Activated CD8-positive, alpha-beta memory T cell treated with anti-CD3 and anti-CD28 coated beads, Interleukin-2, amount 10 ng/mL, durations not matched to agents 7 days and 5 days (primary cell): ENCODE results near the gene DNAAF1. TPM values are rescaled to one million over a fixed set of nuclear protein-coding genes. Genes with fewer than 3 reads are reported as not detected.

ENCODE experiments used
- ATAC-seq: fragments of 150-1000 bp; cut with Tn5 transposase; one replicate; pipeline ENCODE4 v1.10.0; 2021; ENCODE audit warnings: moderate library complexity
- CTCF ChIA-PET: fragments of 350-600 bp; sonication (Branson Sonifier 250); formaldehyde crosslinking; loops from one replicate; lab custom pipeline; 2021; ENCODE audit warnings: antibody characterized with exemption; lab: Charles Lee
- DNase-seq: peaks from one replicate; pipeline ENCODE4 v3.0.0-alpha.2; 2020
- H3K27ac Mint-ChIP-seq: one replicate; pipeline ENCODE4 v1.8.0; 2021; ENCODE audit warnings: mild to moderate bottlenecking, mixed read lengths
- H3K27me3 Mint-ChIP-seq: one replicate; pipeline ENCODE4 v1.8.0; 2021; ENCODE audit warnings: mixed read lengths
- H3K36me3 Mint-ChIP-seq: one replicate; pipeline ENCODE4 v1.8.0; 2021; ENCODE audit warnings: mild to moderate bottlenecking, mixed read lengths
- H3K4me1 Mint-ChIP-seq: one replicate; pipeline ENCODE4 v1.8.0; 2021; ENCODE audit warnings: mixed read lengths
- H3K4me3 Mint-ChIP-seq: one replicate; pipeline ENCODE4 v1.8.0; 2021; ENCODE audit warnings: mild to moderate bottlenecking, moderate library complexity, mixed read lengths
- H3K9me3 Mint-ChIP-seq: one replicate; pipeline ENCODE4 v1.8.0; 2022; ENCODE audit warnings: low read depth, mixed read lengths
- total RNA-seq, 2 experiments: library from RNA; stranded (reverse); gene quantifications; one replicate each; pipeline ENCODE4 v1.2.3, GENCODE V29; 2021

The DNAAF1 gene
- total RNA-seq, 2 experiments from 2014 or later, result not detected

- ATAC-seq (peak; percentile 80), DNase-seq (peak; percentile 56)
- Mint-ChIP-seq H3K4me3 (no peak overlapping the region), H3K9me3 (no peaks in the 10 kb centered on the region), H3K27me3 (no peaks in the 10 kb centered on the region), H3K27ac (no peak overlapping the region), H3K36me3 (no peaks in the 10 kb centered on the region), H3K4me1 (peaks cover 2% of the 10 kb centered on the region)
- CTCF ChIA-PET, result interaction anchor here (0.8 to 4.4 kb wide), 13 partner anchors 9 to 219 kb away, joined by 3 to 17 read pairs (median 4); partner anchors contain the start of genes MBTPS1 and TAF1C
Measured at GRCh38 chr16:84175350-84176081, 30.4 kb downstream of the DNAAF1 start.

- ATAC-seq, result no peak
- CTCF ChIA-PET, result interaction anchor here (0.6 to 4.4 kb wide), 12 partner anchors 10 to 220 kb away, joined by 3 to 17 read pairs (median 6); partner anchors contain the start of gene TAF1C
- no peak for DNase-seq
- Mint-ChIP-seq H3K27ac (no peak overlapping the region), H3K9me3 (no peaks in the 10 kb centered on the region), H3K27me3 (no peaks in the 10 kb centered on the region), H3K4me1 (peaks cover 2% of the 10 kb centered on the region), H3K4me3 (no peak overlapping the region), H3K36me3 (peaks cover 3% of the 10 kb centered on the region)
Measured at GRCh38 chr16:84176192-84177053, 31.3 kb downstream of the DNAAF1 start.

GRCh38 chr16:84177741-84178073 is 32.6 kb downstream of the DNAAF1 start:
- CTCF ChIA-PET, result interaction anchor here (0.6 to 2.5 kb wide), 4 partner anchors 9 to 221 kb away, joined by 3 to 8 read pairs (median 4); partner anchors contain the start of gene TAF1C
- H3K4me3 Mint-ChIP-seq, result no peak overlapping the region
- no peaks in the 10 kb centered on the region for H3K9me3 Mint-ChIP-seq
- H3K27me3 Mint-ChIP-seq, result no peaks in the 10 kb centered on the region
- peaks cover 11% of the 10 kb centered on the region for H3K36me3 Mint-ChIP-seq
- H3K27ac Mint-ChIP-seq, result no peak overlapping the region
- no peak for ATAC-seq
- peaks cover 2% of the 10 kb centered on the region for H3K4me1 Mint-ChIP-seq
- no peak for DNase-seq

GRCh38 chr16:84178146-84178765 is 33.1 kb downstream of the DNAAF1 start:
- Mint-ChIP-seq H3K27me3 (no peaks in the 10 kb centered on the region), H3K36me3 (peaks cover 14% of the 10 kb centered on the region), H3K9me3 (no peaks in the 10 kb centered on the region), H3K4me1 (peaks cover 2% of the 10 kb centered on the region), H3K27ac (no peak overlapping the region), H3K4me3 (no peak overlapping the region)
- CTCF ChIA-PET, result interaction anchor here (0.6 to 2.5 kb wide), 3 partner anchors 8 to 94 kb away, joined by 3 to 8 read pairs (median 4); partner anchors contain the start of gene TAF1C
- no peak for ATAC-seq
- DNase-seq, result no peak

- Mint-ChIP-seq H3K27me3 (no peaks in the 10 kb centered on the region), H3K4me3 (no peak overlapping the region), H3K36me3 (peaks cover 14% of the 10 kb centered on the region), H3K4me1 (peaks cover 2% of the 10 kb centered on the region), H3K27ac (no peak overlapping the region), H3K9me3 (no peaks in the 10 kb centered on the region)
- CTCF ChIA-PET, result interaction anchor here (1.1 to 2.5 kb wide), 2 partner anchors 7 to 94 kb away, joined by 3 to 8 read pairs; partner anchors contain the start of gene TAF1C
- no peak for DNase-seq
- ATAC-seq, result no peak
Measured at GRCh38 chr16:84178892-84179611, 33.9 kb downstream of the DNAAF1 start.

- H3K4me3 Mint-ChIP-seq, result no peak overlapping the region
- H3K36me3 Mint-ChIP-seq, result peaks cover 14% of the 10 kb centered on the region
- H3K27me3 Mint-ChIP-seq, result no peaks in the 10 kb centered on the region
- CTCF ChIA-PET, result interaction anchor here (0.8 kb wide), 1 partner anchor 223 kb away, joined by 3 read pairs; no protein-coding TSS in a partner anchor
- no peak for ATAC-seq
- DNase-seq, result no peak
- no peak overlapping the region for H3K27ac Mint-ChIP-seq
- peaks cover 6% of the 10 kb centered on the region for H3K4me1 Mint-ChIP-seq
- H3K9me3 Mint-ChIP-seq, result no peaks in the 10 kb centered on the region
Measured at GRCh38 chr16:84179612-84180320, 34.7 kb downstream of the DNAAF1 start.

- H3K4me3 Mint-ChIP-seq, result no peak overlapping the region
- peaks cover 16% of the 10 kb centered on the region for H3K36me3 Mint-ChIP-seq
- H3K27ac Mint-ChIP-seq, result no peak overlapping the region
- H3K27me3 Mint-ChIP-seq, result no peaks in the 10 kb centered on the region
- ATAC-seq, result no peak
- CTCF ChIA-PET, result interaction anchor here (0.8 kb wide), 1 partner anchor 224 kb away, joined by 3 read pairs; no protein-coding TSS in a partner anchor
- H3K4me1 Mint-ChIP-seq, result peaks cover 11% of the 10 kb centered on the region
- DNase-seq, result no peak
- no peaks in the 10 kb centered on the region for H3K9me3 Mint-ChIP-seq
Measured at GRCh38 chr16:84180519-84181140, 35.5 kb downstream of the DNAAF1 start.

GRCh38 chr16:84181144-84181915 is 36.2 kb downstream of the DNAAF1 start:
- no peaks in the 10 kb centered on the region for H3K9me3 Mint-ChIP-seq
- ATAC-seq, result no peak
- H3K4me1 Mint-ChIP-seq, result peaks cover 13% of the 10 kb centered on the region
- H3K27me3 Mint-ChIP-seq, result no peaks in the 10 kb centered on the region
- CTCF ChIA-PET, result no interaction called here
- no peak for DNase-seq
- no peak overlapping the region for H3K4me3 Mint-ChIP-seq
- peaks cover 16% of the 10 kb centered on the region for H3K36me3 Mint-ChIP-seq
- no peak overlapping the region for H3K27ac Mint-ChIP-seq

GRCh38 chr16:84182104-84182503 is 37.0 kb downstream of the DNAAF1 start:
- ATAC-seq, result no peak
- DNase-seq, result no peak
- H3K4me3 Mint-ChIP-seq, result no peak overlapping the region
- no peak overlapping the region for H3K27ac Mint-ChIP-seq
- CTCF ChIA-PET, result interaction anchor here (1.4 to 7.6 kb wide), 2 partner anchors 96 to 226 kb away, joined by 4 to 143 read pairs; no protein-coding TSS in a partner anchor
- H3K36me3 Mint-ChIP-seq, result peaks cover 16% of the 10 kb centered on the region
- no peaks in the 10 kb centered on the region for H3K27me3 Mint-ChIP-seq
- no peaks in the 10 kb centered on the region for H3K9me3 Mint-ChIP-seq
- peaks cover 13% of the 10 kb centered on the region for H3K4me1 Mint-ChIP-seq

GRCh38 chr16:84182680-84183571 is 37.8 kb downstream of the DNAAF1 start:
- Mint-ChIP-seq H3K4me3 (no peak overlapping the region), H3K27me3 (no peaks in the 10 kb centered on the region), H3K27ac (no peak overlapping the region), H3K9me3 (no peaks in the 10 kb centered on the region), H3K4me1 (peaks cover 13% of the 10 kb centered on the region), H3K36me3 (peaks cover 16% of the 10 kb centered on the region)
- no peak for ATAC-seq
- CTCF ChIA-PET, result interaction anchor here (1.4 to 7.6 kb wide), 2 partner anchors 97 to 226 kb away, joined by 4 to 143 read pairs; no protein-coding TSS in a partner anchor
- DNase-seq, result no peak
